SH-SY5Y (cell line): ENCODE results near the gene SH3D19.

Experiments
- GATA2 ChIP-seq: IDR thresholded peaks from 2 replicates; pipeline ENCODE4 v1.6.1; 2011; ENCODE audit warnings: mild to moderate bottlenecking, low read depth, low read length
- GATA3 ChIP-seq: IDR thresholded peaks from 2 replicates; pipeline ENCODE4 v1.6.1; 2011; ENCODE audit warnings: low read depth, mild to moderate bottlenecking, low read length, moderate library complexity

DNA sequence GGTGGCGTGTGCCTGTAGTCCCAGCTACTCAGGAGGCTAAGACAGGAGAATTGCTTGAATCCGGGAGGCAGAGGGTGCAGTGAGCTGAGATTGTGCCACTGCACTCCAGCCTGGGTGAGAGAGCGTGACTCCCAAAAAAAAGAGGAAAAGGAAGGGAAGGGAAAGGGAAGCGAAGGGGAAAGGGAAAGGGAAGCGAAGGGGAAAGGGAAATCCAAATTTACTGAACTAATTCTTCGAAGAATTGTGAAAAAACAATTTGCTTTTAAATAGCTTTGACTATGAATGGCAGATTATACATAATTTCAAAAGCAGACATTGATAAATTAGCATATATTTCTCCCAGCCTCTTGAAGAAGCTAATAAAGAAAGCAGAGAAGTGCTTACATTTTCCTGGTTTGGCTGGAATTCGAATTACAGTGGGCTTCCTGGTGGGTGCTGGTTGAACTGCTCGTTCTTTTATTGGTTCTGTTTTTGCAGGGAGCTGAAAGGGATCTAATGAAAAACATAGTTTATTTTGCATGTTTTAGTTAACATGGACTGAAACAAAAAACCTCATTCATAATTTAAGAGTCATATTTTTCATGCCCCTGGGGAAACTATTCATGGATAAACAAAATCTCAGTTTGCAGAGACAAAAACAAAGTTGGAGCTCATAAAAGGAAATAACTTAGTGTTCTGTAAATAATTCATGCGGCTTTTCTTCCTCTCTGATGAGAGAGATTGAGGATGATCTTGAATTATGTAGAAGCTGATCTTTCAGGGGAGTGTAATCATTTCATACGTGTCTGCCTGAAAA, 160.0 kb downstream of the SH3D19 start:
- TF ChIP-seq GATA2 (no peak), GATA3 (no peak)
